Measurements from ENCODE around the gene FABP3. TPM values are rescaled to one million over a fixed set of nuclear protein-coding genes. Genes with fewer than 3 reads are reported as not detected.
A peak's percentile ranks its signal among the peaks of the same experiment; 100 is the strongest.

The FABP3 gene
- total RNA-seq, 1 donor = 60.6 TPM

DNA sequence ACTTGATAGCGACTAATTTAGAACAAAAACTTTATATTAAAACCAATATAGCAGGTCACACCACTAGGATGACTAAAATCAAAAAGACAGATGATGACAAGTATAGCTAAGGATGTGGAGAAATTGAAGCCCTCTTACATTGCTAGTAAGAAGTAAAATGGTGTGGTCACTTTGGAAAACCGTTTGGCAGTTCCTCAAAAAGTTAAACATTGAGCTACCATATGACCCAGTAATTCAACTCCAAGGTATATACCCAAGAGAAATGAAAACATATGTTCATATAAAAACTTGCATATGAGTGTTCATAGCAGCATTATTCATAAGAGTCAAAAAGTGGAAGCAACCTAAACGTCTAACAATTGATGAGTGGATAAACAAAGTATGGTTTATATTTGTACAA, 27.1 kb upstream of the FABP3 start:
- TF ChIP-seq, protein P1, sequence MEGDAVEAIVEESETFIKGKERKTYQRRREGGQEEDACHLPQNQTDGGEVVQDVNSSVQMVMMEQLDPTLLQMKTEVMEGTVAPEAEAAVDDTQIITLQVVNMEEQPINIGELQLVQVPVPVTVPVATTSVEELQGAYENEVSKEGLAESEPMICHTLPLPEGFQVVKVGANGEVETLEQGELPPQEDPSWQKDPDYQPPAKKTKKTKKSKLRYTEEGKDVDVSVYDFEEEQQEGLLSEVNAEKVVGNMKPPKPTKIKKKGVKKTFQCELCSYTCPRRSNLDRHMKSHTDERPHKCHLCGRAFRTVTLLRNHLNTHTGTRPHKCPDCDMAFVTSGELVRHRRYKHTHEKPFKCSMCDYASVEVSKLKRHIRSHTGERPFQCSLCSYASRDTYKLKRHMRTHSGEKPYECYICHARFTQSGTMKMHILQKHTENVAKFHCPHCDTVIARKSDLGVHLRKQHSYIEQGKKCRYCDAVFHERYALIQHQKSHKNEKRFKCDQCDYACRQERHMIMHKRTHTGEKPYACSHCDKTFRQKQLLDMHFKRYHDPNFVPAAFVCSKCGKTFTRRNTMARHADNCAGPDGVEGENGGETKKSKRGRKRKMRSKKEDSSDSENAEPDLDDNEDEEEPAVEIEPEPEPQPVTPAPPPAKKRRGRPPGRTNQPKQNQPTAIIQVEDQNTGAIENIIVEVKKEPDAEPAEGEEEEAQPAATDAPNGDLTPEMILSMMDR (IDR thresholded peaks at IDR 0.05; ENCODE audit: insufficient read depth, low read length) = no peak
- H3K4me3 ChIP-seq (ENCODE audit: low read depth, low read length) = no peak overlapping the region
- DNase-seq (ENCODE audit: low read depth) = no peak

DNA sequence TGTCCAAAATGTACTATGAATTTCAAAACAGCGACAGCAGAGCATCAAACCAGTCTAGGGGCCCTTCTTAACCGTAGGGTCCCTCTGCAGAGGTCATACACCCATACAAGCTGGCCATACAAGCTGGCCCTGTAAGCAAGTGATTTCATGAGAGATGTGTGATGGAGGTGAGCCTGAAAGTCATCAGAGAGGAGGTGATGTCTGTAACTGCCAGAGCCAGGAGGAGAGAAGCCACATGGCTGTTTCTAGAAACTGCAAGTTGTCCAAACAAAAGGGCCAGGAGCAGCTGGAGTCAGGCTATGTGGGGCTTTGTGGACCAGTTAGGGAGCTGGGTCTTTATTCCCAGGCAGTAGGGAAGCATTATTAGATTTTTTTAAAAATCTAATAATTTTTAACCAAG, 25.4 kb upstream of the FABP3 start:
- TF ChIP-seq, protein P1 (IDR thresholded peaks at IDR 0.05; ENCODE audit: insufficient read depth, low read length) = no peak
- no peak overlapping the region for H3K4me3 ChIP-seq (ENCODE audit: low read depth, low read length)
- DNase-seq (ENCODE audit: low read depth) = no peak

DNA sequence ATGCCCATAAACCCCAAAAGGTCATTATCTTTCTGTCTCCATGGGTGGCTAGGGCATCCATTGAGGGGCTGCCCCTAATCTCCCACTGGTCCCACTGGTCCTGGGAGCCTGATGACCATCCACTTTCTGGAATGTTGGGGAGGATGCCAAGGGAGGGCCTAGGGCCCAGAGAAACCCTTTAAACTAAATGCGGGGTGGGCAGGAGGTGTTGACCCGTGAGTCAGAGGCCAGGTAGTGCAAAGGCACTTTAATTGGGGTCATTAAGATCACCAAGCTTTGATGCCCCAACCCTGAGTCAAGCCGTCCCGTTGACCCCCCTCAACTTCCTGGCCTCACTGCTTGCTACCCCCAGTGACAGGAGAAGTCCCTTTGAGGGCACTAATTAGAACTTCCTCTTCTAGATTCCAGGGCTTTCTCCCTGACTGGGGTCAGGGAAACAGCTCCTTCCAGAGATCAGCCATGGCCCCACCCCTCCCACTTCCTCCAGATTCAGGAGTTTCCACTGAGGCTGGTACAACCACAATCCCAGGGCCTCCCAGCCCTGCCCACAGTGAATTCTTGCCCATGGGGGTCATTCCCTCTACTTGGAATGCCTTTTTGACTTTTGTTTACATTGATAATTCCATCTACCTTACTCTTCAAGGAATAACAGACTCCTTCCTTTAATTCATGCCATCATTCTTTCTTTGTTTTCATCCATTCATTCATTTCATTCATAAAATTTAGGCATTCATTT, 24.7 kb upstream of the FABP3 start:
- H3K4me3 ChIP-seq (ENCODE audit: low read depth, low read length) = no peak overlapping the region
- TF ChIP-seq, protein P1 (IDR thresholded peaks at IDR 0.05; ENCODE audit: insufficient read depth, low read length) = no peak
- no peak for DNase-seq (ENCODE audit: low read depth)

DNA sequence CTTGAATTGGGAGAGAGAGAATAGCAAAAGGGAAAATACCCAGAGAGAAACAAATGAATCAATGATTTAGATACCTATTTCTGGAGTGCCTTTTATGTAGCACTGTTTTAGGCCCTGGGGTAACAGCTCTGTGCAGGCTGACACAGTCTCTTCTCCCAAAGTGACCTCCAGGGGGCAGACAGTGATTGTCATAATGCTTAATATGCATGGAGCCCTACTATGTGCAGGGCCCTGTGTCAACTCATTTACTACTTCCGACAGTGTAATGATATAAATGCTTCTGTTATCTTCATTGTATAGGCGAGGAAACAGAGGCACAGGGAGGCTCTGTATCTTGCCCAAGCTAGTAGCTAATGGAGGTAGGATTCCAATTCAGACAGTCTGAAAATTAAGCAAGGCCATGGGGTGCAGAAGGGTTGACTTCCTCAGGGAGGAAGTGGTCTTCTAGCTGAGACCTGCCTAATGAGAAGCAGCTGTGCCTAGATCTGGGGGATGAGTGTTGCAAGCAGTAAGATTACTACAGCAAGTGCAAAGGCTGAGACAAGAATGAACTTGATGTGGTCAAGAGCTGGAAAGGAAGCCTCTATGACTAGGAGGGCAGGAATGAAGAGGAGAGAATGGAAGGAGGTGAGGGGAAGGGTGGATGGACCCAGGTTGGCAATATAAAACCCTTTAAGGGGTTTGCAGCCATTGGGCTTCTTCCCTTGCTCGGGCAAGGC, 23.9 kb upstream of the FABP3 start:
- H3K4me3 ChIP-seq (ENCODE audit: low read depth, low read length) = no peak overlapping the region
- DNase-seq (ENCODE audit: low read depth) = peak; percentile 90
- TF ChIP-seq, protein P1 (IDR thresholded peaks at IDR 0.05; ENCODE audit: insufficient read depth, low read length) = peak; percentile 44

DNA sequence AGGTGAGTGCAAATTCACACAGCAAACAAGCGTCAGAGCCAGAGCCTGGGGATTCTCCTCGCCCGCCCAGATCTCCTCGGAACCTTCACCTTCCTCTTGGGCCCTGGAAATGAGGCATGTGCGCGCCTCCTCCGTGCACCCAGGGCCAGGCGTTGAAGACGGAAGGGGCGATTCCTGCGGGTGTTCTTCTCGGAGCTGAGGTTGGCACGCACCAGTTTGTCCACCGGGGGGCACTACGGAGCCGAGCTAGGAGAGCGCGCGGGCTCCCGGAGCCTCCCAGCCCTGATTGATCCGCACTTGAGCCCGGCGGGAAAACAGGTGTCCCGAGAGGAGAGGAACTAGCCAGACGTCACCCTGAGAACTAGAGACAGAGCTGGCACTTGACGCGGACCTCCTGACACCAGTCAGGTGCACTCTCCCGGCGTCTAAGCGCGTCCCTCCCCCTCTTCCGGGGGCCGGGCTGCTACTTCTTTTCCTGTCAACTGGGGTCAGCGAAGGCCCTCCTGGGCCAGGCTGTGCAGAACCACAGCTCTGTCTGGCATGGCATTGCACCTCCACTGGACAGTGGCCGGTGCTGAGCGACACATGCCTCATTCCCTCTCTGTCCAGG, 21.8 kb upstream of the FABP3 start:
- H3K4me3 ChIP-seq (ENCODE audit: low read depth, low read length) = peak overlapping the region; percentile 51
- TF ChIP-seq, protein P1 (IDR thresholded peaks at IDR 0.05; ENCODE audit: insufficient read depth, low read length) = peak; percentile 93
- DNase-seq (ENCODE audit: low read depth) = peak; percentile 68

DNA sequence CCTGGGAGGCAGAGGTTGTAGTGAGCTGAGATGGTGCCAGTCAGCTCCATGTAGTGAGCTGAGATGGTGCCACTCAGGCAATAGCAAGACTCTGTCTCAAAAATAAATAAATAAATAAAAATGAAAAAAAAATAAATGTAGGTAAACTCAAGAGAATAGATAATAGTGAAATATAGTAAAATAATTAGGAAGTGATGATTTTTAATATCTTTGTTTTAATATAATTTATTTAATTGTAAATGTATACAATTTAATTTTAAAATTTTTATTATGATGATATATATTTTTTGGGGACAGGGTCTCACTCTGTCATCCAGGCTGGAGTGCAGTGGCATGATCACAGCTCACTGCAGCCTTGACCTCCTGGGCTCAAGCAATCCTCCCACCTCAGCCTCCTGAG, 20.6 kb upstream of the FABP3 start:
- no peak for DNase-seq (ENCODE audit: low read depth)
- no peak overlapping the region for H3K4me3 ChIP-seq (ENCODE audit: low read depth, low read length)
- TF ChIP-seq, protein P1 (IDR thresholded peaks at IDR 0.05; ENCODE audit: insufficient read depth, low read length) = no peak

Measured in fibroblast of the aortic adventitia (primary cell).